Hindlimb muscle (tissue), 1 donor: ENCODE data around the gene TNFRSF1A. TPM values are rescaled to one million over a fixed set of nuclear protein-coding genes. Genes with fewer than 3 reads are reported as not detected.
"Not testable (repeated sequence)": the region's sequence is repeated elsewhere in the genome, so short reads cannot be mapped to it uniquely, and the experiment has no call there.

ENCODE experiments used
- DNase-seq: peaks from one replicate; pipeline ENCODE4 v3.0.0-alpha.2; 2013
- polyA plus RNA-seq: library from polyadenylated mRNA; unstranded; fragments of 120-200 nt; gene quantifications from one replicate; pipeline ENCODE4 v1.2.1, GENCODE V29; 2013; ENCODE audit not compliant: insufficient read length

TNFRSF1A gene
- polyA plus RNA-seq, 1 donor: 86.3 TPM

DNA sequence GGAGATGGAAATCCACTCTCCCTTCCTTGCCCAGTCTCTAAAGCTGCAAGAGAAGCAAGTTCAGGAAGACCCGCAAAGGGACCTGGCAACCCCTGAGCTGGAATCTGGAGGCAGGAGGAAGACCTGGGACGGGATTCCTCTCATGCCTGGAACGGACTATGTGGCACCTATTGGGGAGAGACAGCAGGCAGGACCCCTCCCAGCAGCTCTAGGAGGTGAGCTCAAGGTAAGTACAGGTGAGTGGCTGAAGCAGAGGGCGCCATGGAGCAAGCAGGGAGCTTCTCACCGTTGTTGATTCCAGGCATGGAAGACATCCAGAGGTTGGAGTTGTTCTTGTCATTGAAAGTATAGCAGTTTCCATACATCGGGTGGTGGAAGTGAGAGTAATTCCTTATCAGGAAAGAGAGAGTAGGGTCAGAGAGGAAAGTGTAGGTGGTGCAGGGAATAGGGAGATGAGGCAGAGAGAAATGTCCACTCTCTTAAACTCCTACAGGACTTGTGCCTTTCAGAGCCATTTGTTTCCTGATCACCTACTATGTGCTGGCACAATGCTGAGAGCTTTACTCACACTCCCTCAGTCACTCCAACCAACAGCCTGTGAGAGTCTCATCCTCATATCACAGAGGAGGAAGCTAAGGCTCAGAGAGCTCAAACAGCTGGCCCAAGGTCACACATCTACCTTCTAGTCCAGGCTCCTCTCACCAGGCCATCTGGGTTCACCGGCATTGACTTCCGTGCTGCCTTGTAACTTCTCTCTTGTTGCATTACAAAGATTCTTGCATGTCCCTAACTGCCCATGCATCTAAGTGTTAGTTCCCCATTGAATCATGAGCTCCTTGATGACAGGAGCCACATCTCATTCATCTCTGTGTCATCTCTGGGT is 13.9 kb upstream of the TNFRSF1A start:
- DNase-seq: no peak

DNA sequence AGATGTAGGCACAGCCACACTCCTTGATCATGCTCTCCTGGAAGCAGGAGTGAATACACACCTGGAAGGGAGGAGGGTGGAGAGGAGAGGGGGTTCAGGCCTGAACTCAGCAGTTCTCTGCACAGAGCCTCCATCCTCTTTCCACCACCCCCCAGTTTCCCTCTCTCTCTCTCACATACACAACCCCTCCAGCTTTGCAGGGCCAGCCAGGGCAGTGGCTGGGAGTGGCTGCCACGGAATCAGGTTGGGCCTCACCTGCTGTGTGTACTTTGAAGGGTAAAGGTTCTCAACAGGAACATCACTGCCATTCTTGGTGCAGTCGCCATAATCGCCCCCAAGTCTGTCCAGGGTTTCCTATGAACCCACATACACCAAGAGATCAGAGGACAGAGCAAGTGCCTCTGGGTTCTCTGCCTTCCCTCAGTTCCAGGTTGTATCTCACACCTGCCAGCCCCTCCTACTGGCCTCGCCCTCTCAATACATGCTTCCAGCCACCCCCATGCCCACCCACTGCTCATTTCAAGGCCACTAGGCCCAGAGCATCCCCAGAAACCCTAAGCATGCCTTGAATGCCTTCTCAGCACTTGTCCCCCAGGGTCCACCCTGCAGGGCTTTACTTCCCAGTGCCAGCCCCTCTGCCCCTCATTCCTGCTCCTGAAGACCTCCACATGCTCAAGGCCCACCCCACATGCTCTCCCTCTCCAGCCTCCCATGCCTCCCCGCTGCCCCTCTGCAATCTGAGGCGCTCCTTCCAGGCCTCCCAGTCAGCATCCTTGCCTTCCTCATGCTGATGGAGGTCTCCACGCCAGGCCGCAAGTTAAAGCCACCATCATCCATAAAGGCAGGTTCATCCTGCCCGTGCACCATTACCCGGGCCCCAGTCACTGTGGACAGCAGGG is 12.9 kb upstream of the TNFRSF1A start:
- no peak for DNase-seq

DNA sequence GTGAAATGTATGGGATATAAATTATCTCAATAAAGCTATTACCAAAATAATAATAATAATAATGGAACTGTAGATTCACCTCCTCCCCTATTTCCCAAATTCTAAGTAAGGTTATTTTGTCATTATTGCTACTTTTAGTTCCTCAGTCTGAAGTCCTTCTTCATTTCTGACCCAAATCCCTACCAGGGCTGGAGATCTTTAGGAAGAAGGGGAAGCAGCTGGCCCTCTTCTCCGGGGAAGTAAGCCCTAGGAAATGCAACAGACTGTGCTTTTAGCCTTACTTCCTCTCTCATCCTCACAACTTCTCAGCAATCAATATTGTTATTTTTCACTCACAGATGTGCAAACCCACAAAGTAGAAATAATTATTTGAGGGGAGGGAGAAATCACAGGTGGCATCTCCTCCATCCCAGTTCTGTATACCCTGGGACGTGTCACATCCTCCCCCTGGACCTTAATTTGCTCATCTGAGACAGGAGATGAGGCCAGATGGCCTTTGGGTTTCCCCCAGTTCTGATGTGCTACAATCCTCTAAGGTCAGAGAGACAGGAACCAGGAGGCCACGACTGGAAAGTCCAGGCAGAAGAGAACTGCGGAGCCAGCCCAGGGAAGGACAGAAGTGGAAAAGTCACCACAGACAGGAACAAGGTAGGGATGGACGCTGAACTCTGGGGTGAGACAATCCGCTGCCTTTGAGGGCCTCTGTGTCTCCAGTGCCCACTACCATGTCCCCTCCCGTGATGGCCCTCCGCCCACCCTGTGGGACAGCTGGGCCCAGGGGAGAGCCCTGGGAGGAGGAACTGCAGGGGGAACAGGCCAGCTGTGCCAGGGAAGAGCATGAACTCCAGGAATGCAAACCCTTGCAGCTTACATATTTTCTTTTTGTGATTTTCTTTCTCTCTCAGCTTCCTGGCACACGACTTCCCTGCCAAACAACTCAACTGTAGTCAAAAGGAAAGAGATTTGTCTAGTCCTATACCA is 10.6 kb upstream of the TNFRSF1A start:
- no peak for DNase-seq

DNA sequence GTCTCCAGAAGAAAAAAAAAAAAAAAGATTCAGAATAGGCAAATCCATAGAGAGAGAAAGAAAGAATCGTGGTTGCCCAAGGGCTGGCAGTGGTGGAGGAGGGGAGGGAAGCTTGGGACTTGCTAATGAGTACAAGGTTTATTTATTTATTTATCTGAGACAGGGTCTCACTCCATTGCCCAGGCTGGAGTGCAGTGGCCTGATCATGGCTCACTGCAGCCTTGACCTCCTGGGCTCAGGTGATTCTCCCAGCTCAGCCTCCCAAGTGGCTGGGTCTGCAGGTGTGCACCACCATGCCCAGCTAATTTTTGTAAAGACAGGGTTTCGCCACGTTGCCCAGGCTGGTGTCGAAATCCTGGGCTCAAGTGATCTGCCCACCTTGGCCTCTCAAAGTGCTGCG is 9.7 kb upstream of the TNFRSF1A start:
- no peak for DNase-seq

DNA sequence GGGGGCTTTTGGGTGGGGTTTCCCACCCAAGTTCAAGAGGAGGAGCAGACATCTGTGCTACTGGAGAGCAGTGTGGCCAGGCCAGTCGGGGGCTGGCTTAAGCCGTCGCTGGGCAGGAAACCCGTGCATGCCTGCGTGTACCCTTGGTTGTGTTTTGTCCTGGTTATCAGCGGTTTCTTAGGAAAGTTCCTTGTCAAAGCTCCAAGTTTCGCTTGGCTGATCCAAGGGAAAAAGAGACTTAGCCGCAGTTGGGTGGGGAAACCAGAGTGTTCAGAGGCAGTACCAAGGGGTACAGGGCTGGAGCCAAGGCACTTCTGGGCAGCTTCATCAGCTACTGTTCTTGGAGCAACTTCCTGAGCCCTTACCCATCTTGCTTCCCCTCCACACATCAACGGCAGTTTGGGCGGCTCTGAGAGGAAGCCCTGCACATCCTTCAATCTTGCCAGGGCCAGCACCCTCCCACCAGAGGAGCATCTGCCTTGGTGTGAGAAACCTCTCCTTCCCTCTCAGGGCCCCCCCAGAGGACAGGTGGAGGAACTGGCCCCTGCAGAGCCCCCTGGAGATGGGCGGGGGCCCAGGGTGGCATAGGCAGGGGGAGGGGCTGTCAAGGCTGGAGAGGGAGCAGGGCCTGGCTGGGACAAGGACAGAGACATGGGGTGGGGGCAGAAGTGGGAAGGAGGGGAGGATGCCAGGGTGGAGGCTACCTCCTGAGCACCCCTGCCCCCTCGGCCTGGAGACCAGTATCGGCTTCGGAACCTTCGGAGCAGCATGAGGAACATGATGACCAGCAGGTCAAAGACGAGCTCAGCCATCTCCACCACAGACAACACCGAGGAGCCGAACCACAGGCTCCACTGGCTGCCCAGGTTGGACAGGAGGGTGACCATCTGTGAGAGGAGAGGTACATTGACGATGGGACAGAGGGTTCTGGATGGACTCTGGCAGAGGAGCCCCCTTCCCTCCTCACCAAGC is 5.8 kb upstream of the TNFRSF1A start:
- DNase-seq: no peak

DNA sequence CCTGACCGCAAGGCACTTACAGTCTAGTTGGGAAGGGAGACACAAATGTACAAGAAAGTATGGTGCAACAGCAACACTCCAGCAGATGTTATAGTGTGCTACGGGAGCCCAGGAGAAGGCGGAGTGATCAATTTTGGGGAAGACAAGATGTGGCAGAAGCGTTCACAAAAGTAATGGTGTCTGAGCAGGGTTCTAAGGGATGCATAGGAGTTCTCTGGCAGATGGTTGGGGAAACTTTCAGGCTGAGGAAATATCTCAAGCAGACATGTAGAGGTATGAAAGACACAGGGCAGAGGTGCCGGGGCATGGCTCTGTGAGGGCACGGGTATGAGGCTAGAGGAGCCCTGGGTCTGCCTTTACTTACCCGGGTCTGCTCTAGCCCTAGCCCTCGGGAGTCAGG is 5.1 kb upstream of the TNFRSF1A start:
- DNase-seq: no peak

DNA sequence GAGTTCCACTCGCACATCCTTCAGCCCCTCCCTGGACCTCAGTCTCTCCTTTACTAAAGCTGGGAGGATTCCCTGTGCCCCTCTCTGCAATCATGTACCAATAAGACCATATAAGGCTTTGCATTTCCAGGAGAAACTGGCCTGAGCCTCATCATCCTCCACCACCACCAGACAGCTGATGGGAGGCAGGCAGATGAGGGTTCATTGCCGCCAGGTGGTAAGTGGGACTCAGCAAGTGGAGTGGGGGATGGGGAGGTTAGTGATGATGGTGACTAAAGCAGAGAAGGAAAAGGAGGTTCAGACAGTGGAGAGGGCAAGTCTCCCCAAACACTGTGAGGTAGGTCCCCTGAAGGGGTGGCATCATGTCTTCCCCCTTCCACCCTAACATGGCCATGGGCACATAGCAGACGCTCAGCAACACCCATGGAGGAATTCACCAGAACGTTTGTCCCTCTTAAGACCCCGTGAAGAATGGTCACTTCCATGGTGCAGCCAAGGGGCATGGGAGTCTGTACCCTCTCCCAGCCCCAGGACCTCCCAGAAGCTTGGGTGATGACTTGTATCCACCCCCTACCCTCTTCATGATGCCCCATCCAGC is 4.5 kb upstream of the TNFRSF1A start:
- no peak for DNase-seq

DNA sequence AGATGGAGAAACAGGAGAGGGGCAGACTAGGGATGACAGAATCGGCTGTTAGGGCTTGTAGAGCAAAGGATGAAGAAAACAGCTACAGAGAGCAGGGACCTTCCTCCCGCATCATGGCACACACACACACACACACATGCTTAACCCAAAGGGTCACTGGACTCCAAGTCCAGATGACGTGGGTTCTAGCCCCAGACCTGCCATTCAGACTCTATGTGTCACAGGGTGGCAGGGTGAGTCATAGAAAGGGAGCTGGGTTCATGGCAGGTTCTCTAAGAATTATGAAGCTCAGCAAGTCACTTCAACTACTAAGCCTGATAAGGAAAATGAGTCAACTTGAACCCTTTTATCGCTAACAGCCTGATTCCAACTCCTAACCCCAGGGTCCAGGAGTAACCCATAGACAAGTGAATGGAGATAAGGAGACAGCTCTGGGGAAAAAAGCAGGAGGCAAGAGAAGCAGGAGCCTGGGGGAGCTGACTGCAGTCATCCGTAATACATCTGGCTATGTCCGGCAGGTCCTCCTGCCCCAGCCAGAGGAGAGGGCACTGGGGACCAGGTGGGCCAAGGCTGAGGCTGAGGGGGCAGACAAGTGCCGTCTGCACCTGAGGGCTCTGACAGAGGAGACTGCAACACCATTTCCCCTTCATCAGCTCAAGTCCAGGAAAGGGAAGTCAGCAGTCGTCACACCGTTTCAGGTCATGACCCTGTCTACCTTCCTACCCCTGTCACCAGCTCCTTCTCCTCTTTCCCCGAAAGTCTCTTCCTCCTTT is 3.6 kb upstream of the TNFRSF1A start:
- no peak for DNase-seq

DNA sequence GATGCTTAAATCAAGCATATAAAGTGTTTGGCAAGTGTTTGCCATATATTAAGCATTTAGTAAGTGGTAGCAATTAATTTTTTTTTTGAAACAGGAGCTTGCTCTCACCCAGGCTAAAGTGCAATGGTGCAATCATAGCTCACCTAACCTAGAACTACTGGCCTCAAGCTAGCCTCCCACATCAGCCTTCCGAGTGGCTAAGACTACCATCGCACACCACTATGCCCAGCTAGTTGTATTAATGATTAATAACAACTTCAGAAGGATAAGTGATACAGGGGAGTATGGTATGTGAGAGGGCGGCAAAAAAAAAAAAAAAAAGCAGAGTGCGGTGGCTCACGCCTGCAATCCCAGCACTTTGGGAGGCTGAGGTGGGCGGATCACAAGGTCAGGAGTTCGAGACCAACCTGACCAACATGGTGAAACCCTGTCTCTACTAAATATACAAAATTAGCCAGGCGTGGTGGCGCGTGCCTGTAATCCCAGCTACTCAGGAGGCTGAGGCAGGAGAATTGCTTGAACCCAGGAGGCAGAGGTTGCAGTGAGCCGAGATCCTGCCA is 2.3 kb upstream of the TNFRSF1A start:
- DNase-seq: not testable (repeated sequence)

DNA sequence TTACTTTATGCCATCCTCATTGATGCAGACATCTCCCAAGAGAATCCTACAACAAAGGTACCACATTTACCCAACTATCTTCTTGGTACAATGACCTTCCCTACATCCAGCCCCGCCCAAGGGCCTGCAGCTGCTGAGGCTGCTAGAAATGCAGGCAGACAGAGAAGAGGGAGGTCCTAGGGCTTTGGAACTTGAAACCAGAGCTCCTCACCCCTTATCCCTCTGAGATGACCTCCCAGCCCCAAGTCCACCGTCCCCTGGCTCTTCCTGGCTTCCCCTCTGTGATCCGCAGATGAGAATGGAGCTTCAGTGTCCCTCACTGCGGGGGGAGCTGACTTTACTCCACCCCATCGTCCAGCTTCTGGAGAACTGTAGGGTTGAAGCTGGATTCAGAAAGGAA is 1.6 kb upstream of the TNFRSF1A start:
- DNase-seq: no peak

DNA sequence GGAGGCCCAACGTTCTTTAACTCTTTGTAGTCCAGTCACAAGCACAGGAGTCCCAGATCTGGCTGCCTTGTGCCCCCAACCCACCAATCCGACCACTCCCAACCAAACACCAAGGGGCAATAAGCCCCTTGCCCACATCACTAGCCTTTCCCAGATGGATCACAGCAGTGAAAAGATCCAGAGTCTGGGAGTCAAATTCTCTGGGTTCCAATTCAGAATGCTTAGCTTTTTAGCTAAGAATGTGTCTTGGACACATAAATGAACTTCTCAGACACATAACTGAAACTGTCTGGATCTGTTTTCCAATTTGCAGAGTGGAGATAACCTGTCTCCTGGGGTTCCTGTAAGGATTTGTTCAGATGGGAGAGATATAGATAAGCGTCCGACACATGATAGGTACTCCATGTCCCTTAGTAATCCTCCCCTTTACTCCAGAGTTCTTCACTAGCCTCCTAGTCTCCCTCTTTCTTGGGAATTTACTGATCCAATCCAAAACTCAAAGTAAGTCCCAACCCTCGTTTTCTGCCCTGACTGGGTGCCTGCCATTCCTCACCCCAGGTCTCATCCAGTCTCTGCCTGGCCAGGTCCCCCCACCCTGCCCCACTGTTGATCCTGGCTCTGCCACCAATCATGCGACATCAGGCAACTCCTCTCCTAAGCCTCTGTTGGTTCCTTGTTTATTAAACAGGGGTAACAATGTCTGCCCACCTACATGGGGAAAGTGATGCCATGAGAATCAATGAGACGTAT is 439 bp upstream of the TNFRSF1A start:
- DNase-seq: no peak

DNA sequence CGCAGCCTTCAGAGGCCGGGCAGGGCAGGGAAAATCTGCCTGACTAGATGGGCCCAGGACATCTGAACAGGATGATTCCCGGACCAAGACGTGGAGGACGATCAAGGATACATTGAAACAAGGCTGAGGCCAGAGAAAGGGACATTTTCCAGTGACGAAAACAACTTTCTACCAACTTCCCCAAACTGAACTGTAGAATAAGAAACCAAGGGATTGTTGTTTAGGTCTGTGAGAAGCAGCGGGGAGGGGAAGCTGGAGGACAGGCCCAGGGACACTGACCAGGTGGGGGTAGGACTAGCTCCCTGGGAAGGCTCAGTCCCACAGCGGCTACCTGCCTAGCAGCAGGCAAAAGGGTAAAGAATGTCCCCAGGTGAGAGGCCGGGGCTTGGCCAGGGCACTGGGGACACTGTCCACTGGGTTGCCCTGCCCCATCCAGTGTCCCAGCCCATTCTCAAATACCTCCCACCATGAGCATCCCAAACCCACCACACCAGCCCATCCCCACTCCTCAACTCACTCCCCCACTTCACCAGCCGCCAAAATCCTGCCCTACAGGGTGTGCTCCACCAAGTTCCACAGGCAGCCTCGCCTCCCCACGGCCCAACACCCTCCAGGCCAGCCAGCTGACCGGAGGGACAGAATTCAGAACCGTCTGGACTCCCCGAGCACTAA is 995 bp downstream of the TNFRSF1A start:
- no peak for DNase-seq

DNA sequence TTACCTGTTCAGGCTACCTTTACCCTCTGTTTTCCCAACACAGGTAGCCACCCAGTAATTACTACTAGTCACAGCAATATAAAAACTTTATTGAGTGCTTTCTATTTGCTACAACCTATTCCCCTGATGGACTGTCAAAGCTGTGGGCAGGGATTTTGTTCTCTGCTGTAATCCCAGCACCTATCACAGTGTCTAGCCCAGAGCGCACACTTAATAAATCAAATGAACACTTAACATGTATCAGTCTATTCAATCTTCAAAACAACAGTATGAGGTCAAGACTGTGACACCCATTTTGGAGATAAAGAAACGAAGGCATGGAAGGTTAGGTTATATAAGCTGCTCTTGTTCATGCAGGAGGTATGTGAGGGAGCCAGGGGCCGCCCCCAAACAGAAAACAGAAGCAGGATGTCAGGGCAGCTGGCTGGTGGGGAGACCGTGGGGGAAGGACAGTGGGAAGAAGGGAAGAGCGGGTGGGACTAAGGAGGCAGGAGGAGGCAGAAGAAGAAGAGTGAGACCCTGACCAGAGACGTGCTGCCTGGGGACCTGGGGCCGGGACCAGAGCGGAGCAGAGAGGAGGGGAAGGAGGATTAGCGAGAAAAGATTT is 1.7 kb downstream of the TNFRSF1A start:
- no peak for DNase-seq

DNA sequence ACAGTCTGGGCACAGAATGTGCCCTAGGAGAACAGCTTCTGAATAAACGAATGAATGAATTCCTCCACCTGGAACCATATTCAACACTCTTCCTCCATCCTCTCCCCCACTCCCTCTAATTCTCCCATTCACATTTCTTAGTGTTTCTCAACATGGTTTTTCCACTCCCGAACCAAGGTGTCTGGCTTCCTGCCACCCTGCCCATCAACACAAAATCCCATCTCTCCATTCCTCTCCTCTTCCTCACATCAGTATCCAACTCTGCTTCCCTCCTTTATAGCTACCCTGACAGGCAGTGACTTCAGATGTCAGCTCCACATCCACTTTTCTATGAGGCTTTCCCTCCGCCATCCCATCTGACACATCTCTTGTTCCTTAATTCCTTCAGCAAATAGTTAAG is 2.9 kb downstream of the TNFRSF1A start:
- no peak for DNase-seq

DNA sequence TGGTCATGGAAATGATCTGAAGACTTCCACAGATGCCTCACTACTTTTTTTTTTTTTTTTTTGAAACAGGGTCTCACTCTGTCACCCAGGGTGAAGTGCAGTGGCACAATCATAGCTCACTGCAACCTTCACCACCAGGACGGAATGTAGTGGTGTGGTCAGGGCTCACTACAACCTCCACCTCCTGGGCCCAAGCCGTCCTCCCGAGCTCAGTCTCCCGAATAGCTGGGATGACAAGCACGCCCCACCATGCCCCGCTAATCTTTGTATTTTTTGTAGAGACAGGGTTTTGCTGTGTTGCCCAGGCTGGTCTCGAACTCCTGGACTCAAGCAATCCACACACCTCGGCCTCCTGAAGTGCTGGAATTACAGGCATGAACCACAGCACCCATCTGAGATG is 3.3 kb downstream of the TNFRSF1A start:
- DNase-seq: not testable (repeated sequence)

DNA sequence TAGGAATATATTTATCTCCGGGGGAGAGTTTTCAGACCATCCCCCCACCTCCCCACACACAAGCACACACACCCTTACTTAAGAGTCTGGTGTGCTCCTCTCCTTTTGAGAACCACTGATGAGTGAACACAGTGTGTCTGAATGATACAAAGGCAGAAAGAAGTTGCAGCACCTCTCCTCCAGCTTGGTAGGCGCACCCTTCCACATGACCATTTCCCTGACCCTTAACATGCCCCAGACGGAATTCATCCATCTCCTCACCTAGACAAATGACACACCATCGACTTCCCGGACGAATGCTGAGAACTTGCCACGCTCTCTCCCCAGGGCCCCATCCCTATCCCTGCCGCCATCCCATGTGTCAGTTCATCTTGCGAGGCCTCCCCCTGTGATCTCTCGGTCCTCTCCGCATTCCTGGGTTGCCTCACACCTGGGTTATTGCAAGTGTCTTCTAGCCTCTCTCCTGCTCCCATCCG is 3.9 kb downstream of the TNFRSF1A start:
- DNase-seq: no peak
